ENCODE results near the gene KIAA1217.

- TF ChIP-seq ATF2 (tag by site-specific recombination; IDR thresholded peaks at IDR 0.05; ENCODE audit: low read depth) (no peak), CTCF (tag by site-specific recombination; IDR thresholded peaks at IDR 0.05) (no peak), ZNF239 (tag by site-specific recombination; IDR thresholded peaks at IDR 0.05) (no peak), ZSCAN5A (tag by site-specific recombination; IDR thresholded peaks at IDR 0.05) (no peak)
These were observed 188.7 kb downstream of the KIAA1217 start for GRCh38 chr10:24397662-24398061.
